GM19452 (cell line): Measurements from ENCODE around the gene SLC5A2.
"Not testable (repeated sequence)": the region's sequence is repeated elsewhere in the genome, so short reads cannot be mapped to it uniquely, and the experiment has no call there.

ENCODE experiments used
- ATAC-seq: cut with Tn5 transposase; IDR thresholded peaks from one replicate; pipeline ENCODE4 v1.9.1; 2021; ENCODE audit not compliant: unreplicated experiment

SLC5A2 gene

DNA sequence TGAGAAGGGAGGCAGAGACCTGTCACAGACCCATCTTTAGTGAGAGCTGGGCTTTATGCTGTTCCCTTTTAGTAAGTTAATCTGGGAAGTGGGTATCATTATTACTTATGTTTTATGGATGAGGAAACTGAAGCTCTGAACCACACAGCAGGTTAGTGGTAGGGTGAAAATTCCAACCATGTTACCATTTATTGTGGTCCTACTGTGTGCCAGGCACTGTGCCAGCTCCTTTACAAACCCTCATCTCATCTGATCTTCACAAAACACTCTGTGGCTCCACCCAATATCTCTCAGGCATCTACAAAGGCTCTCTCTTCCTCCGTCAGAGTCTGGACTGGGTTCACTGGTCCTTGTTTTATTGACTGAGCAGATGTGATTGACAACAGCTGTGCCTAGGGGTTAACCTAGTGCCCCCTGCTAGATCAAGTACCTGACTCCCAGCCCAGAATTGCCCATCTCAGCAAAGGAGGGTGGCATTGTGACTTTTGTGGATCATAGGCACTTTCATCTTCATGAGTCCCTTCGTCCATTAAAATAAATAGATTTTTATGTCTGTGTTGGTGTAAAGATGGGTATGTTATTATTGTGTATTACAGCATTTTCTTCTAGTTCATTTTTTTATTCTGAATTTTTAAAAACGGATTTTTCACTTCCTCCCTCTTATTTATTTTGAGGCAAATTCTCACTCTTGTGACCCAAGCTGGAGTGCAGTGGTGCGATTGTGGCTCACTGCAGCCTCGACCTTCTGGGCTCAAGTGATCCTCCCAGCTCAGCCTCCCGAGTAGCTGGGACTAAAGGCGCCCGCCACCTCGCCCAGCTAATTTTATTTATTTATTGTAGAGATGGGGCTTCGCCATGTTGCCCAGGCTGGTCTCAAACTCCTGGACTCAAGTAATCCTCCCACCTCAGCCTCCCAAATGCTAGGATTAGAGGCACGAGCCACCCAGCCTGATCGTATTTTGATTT lies 7.9 kb upstream of the SLC5A2 start:
- no peak for ATAC-seq

GRCh38 chr16:31475946-31476302 lies 7.0 kb upstream of the SLC5A2 start:
- ATAC-seq, result no peak

- no peak for ATAC-seq
These were observed 6.4 kb upstream of the SLC5A2 start for GRCh38 chr16:31476303-31477219.

GRCh38 chr16:31477220-31478216 lies 5.4 kb upstream of the SLC5A2 start:
- ATAC-seq, result no peak

- no peak for ATAC-seq
These were observed 4.0 kb upstream of the SLC5A2 start for GRCh38 chr16:31478956-31479355.

GRCh38 chr16:31479751-31480150 lies 3.2 kb upstream of the SLC5A2 start:
- ATAC-seq, result no peak

DNA sequence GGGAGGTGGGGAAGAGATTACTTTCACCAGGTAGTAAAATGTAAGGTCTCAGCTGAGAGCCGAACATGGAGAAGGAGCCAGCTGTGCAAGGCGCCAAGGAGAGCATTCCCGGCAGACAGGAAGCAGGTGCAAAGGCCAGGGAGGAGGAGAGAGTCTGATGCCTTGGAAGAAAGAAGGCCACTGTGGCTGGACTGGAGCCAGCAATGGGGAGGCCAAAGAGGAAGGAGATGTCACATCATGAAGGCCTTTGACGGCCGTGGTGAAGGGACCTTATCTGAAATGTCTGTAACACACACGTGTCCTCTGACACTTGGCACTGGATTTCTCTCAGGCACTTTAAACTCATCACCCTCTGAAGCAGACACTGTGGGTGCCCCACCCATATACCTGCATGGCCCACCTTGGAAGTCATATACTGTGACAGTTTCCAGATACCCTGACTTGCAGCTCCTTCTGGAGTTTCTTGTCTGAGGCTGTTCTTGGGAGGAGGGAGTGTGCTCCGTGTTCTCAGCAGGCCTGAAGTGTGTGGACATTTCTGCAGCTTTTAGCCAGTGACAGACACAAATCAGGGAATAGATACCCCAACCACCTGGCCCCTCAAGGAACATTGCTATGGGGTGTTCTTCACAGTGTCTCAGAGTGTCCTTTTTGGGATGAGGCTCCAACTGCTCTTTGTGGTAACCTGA lies 1.9 kb upstream of the SLC5A2 start:
- ATAC-seq, result no peak

DNA sequence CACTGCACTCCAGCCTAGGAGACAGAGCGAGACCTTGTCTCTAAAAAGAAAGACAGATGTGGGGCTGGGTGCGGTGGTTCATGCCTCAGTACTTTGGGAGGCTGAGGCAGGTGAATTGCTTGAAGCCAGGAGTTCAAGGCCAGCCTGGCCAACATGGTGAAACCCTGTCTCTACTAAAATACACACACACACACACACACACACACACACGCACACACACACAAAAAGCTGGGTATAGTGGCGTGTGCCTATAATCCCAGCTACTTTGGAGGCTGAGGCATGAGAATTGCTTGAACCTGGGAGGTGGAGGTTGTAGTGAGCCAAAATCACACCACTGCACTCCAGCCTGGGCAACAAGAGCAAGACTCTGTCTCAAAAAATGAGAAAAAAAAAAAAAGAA lies 1.1 kb downstream of the SLC5A2 start:
- ATAC-seq, result not testable (repeated sequence)

- no peak for ATAC-seq
These were observed 1.7 kb downstream of the SLC5A2 start for GRCh38 chr16:31484491-31485171.

- no peak for ATAC-seq
These were observed 2.6 kb downstream of the SLC5A2 start for GRCh38 chr16:31485571-31485970.

GRCh38 chr16:31486045-31486444 lies 3.1 kb downstream of the SLC5A2 start:
- ATAC-seq, result no peak

GRCh38 chr16:31487071-31487719 lies 4.3 kb downstream of the SLC5A2 start:
- ATAC-seq, result no peak

- ATAC-seq, result peak; percentile 85
These were observed 5.0 kb downstream of the SLC5A2 start for GRCh38 chr16:31487720-31488467.

GRCh38 chr16:31488468-31489297 lies 5.8 kb downstream of the SLC5A2 start:
- no peak for ATAC-seq

DNA sequence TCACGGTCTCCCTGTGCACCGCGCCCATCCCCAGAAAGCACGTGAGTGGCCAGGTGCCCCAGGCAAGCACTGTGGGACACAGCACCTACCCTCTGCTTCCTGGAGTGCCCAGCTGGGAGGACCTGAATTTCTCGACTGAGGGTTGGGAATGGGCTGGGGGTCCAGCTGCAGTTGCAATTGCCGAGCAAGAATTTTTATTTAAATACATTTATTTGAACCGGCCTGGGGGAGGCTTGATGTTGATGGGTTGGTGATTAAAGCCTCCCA lies 6.3 kb downstream of the SLC5A2 start:
- no peak for ATAC-seq

DNA sequence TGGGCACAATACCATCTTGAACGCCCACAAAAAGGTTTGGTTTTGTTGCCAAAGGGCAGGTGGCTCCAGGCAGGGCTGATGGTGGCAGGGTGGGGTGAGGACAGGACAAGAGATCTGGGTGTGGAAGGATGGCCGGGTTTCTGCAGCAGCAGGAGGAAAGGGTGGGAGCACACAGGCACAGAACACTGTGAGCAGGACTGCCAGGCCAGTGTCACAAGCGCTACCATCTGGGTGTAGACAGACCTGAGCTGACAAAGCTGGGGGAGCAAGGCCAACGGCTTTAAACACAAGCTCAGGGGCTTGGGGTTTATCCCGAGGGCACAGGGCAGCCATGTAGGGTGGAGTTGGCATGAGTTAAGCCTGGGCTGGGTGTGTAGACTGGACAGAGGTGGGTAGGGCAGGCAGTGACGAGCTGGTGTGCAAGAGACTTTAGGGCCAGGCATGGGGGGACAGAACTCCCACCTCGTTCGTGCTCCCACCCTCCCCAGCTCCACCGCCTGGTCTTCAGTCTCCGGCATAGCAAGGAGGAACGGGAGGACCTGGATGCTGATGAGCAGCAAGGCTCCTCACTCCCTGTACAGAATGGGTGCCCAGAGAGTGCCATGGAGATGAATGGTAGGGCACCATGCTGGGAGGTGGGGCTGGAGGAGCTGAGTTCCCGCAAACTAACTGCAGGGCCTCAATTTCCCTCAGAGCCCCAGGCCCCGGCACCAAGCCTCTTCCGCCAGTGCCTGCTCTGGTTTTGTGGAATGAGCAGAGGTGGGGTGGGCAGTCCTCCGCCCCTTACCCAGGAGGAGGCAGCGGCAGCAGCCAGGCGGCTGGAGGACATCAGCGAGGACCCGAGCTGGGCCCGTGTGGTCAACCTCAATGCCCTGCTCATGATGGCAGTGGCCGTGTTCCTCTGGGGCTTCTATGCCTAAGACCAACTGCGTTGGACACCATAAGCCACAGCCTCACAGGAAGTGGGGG lies 7.0 kb downstream of the SLC5A2 start:
- ATAC-seq, result no peak
